Large intestine (tissue), 3 donors: ENCODE data around the gene GAS2L1. TPM values are rescaled to one million over a fixed set of nuclear protein-coding genes. Genes with fewer than 3 reads are reported as not detected.
A peak's percentile ranks its signal among the peaks of the same experiment; 100 is the strongest.

Source experiments
- DNase-seq, 2 donors: peaks; one replicate each; pipeline versions ENCODE4 v3.0.0 to v3.0.0-alpha.2; 2013
- H3K27ac ChIP-seq: one replicate; pipeline ENCODE4 v1.5.1; 2013; ENCODE audit warnings: low read length
- H3K27me3 ChIP-seq: 2 replicates; pipeline ENCODE4 v1.6.1; 2013; ENCODE audit warnings: low read length; ENCODE audit not compliant: control insufficient read depth, insufficient read depth
- H3K36me3 ChIP-seq: 2 replicates; pipeline ENCODE4 v1.6.1; 2013; ENCODE audit warnings: low read length; ENCODE audit not compliant: control insufficient read depth, insufficient read depth
- H3K4me1 ChIP-seq: one replicate; pipeline ENCODE4 v1.6.1; 2013; ENCODE audit warnings: low read length; ENCODE audit not compliant: control insufficient read depth, insufficient read depth
- H3K4me3 ChIP-seq: one replicate; pipeline ENCODE4 v1.5.1; 2013; ENCODE audit warnings: low read length
- H3K9me3 ChIP-seq: one replicate; pipeline ENCODE4 v1.6.1; 2013; ENCODE audit warnings: mild to moderate bottlenecking, low read depth, low read length, moderate library complexity; ENCODE audit not compliant: control insufficient read depth
- WGBS: methylation state at CpG from one replicate; pipeline ENCODE4 v1.1.5; 2013; ENCODE audit warnings: low lambda C conversion rate; ENCODE audit not compliant: insufficient coverage; 5-methylcytosine and 5-hydroxymethylcytosine counted together
- polyA plus RNA-seq: library from polyadenylated mRNA; unstranded; fragments of 120-200 nt; gene quantifications from one replicate; pipeline ENCODE4 v1.2.1, GENCODE V29; 2013

GAS2L1 gene
- polyA plus RNA-seq, 1 donor = 6.1 TPM

DNA sequence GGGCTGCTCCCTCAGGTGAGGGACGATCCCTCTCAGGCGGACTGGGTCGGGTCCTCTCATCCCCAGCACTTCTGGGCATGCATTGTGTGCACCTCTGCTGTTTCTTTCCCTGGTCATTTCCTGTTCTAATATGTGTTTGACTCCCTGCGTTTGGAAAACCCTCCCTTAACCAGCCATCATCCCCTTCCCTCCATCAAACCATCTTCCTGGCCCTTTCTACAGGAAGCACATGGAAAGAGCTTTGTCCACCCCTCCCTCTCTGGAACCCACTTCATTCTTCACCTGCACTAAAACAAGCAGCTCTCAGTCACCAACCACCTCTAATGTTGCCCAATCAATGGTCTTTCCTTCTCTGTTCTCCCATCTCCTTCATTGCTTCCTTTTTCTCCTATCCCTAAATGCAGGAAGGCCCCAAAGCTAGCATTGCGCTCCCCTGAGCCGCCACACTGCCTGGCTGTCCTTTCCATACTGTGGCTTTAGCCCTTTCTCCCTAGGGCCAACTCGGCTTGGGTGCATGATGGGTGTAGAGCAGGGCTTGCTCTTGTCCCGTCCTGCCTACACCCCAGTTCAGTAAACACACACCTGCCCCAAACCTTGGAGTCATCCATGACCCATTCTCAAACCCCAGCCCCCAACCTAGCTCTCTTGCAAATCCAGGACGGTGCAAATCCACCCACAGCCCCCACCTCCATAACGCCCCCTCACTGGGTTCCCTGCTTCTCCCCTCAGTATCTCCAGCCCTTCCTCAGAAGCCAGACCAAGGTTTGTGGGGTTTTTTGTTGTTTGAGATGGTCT is 5.4 kb upstream of the GAS2L1 start:
- Histone ChIP-seq H3K4me3 (no peak overlapping the region), H3K9me3 (no peaks in the 10 kb centered on the region), H3K4me1 (peaks cover 10% of the 10 kb centered on the region), H3K27me3 (no peaks in the 10 kb centered on the region), H3K36me3 (peaks cover 55% of the 10 kb centered on the region), H3K27ac (no peak overlapping the region)
- no peak for DNase-seq
- WGBS = no CpG with 5 or more reads among the region's 10 CpGs

- DNase-seq = no peak
- Histone ChIP-seq H3K27me3 (no peaks in the 10 kb centered on the region), H3K36me3 (peaks cover 46% of the 10 kb centered on the region), H3K4me3 (no peak overlapping the region), H3K4me1 (peaks cover 12% of the 10 kb centered on the region), H3K9me3 (no peaks in the 10 kb centered on the region), H3K27ac (no peak overlapping the region)
- WGBS = no CpG with 5 or more reads among the region's 17 CpGs
Observed at GRCh38 chr22:29301716-29302401, 4.6 kb upstream of the GAS2L1 start.

- Histone ChIP-seq H3K9me3 (no peaks in the 10 kb centered on the region), H3K36me3 (peaks cover 41% of the 10 kb centered on the region), H3K4me3 (no peak overlapping the region), H3K27ac (no peak overlapping the region), H3K27me3 (no peaks in the 10 kb centered on the region), H3K4me1 (peaks cover 14% of the 10 kb centered on the region)
- DNase-seq = no peak
- no CpG with 5 or more reads among the region's 2 CpGs for WGBS
Observed at GRCh38 chr22:29302402-29302680, 4.1 kb upstream of the GAS2L1 start.

DNA sequence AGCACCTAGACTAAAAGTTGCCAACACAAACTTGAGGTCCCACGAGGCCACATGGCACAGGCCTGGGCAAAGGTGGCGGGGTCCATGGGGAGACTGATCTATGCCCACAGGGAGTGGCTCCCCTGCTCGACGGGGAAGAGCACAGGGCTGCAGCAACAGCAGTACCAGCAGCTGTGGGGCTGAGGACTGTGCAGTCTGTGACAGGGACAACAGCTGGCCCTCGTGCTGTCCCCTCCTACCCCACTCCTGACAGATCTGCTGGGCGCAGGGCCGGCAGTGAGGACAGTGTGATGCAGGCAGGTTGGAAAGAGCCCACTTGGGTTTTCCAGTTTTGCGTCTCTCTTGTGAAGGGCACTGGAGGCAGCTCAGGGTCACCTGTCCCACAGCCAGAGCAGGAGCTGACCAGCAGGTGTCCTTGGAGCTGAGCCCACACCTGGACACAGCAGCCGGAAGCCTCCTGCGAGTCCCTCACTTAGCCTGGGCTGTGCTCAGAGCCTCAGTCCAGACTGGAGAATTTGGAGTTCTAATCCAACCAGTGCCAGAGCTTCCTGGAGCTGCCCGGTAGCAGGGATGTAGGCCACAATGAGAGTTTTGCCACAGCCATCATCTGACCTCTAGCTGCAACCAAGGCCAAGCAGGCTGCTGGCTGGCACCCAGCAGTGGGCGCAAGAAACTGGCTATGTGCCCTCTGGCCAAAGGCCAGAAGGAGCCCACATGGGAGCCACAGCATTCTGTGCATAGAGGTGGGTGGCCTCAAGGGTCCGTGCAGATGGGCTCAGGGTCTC is 3.6 kb upstream of the GAS2L1 start:
- Histone ChIP-seq H3K27me3 (no peaks in the 10 kb centered on the region), H3K4me1 (peaks cover 19% of the 10 kb centered on the region), H3K27ac (no peak overlapping the region), H3K36me3 (peaks cover 36% of the 10 kb centered on the region), H3K9me3 (no peaks in the 10 kb centered on the region), H3K4me3 (no peak overlapping the region)
- WGBS = no CpG with 5 or more reads among the region's 13 CpGs
- no peak for DNase-seq

DNA sequence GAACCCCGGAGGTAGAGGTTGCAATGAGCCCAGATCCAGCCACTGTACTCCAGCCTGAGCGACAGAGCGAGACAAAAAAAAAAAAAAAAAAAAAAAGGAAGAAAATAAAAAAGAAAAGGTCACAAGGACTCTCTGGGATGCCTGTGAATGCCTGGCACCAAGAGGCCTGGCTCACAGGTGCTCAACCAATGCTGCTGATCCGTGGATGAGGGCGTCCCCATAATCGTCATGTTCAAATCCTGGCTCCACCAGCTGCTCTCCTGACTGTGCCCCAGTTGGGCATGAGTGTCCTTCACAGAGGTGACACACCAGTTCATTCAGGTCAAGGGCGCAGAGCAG is 645 bp upstream of the GAS2L1 start:
- H3K27me3 ChIP-seq = no peaks in the 10 kb centered on the region
- peaks cover 9% of the 10 kb centered on the region for H3K36me3 ChIP-seq
- WGBS = no CpG with 5 or more reads among the region's 7 CpGs
- no peak overlapping the region for H3K27ac ChIP-seq
- H3K4me3 ChIP-seq = peak overlapping the region; percentile 76
- H3K9me3 ChIP-seq = no peaks in the 10 kb centered on the region
- DNase-seq = no peak
- H3K4me1 ChIP-seq = peaks cover 38% of the 10 kb centered on the region

DNA sequence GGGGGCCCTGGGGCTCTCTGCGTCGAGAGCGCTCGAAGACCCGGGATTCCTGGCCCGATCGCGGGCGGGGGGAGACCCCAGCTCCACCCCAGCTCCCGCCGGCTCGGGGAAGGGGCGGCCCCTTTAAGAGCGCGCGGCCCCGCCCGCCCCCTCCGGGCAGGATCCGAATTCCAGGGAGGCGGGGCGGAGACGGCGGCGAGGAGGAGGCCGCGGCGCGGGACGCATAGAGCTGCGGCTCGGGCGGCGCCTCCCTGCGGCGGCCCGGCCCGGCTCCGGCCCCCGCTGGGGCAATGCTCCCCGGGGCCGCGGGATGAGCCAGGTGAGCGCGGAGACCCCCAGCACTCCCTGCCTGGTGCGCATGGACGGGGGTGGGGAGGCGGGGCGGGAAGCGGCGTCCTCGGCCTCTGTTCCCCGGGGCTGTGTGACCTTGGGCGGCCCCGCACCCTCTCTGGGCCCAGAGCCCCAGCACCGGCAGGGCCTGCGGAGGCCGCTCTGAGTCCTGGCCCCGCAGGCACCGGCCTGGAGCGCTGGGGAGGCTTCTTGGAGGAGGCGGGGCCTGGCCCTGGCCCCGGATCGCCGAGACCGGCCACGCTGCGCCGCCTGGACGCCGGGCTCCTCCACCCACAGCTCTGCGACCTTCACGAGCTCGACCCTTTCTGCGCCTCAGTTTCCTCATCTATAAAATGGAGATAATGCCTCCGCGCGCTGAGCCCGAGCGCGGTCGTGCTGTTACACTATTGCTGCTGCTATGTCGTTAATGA is 565 bp downstream of the GAS2L1 start:
- WGBS = no CpG with 5 or more reads among the region's 83 CpGs

DNA sequence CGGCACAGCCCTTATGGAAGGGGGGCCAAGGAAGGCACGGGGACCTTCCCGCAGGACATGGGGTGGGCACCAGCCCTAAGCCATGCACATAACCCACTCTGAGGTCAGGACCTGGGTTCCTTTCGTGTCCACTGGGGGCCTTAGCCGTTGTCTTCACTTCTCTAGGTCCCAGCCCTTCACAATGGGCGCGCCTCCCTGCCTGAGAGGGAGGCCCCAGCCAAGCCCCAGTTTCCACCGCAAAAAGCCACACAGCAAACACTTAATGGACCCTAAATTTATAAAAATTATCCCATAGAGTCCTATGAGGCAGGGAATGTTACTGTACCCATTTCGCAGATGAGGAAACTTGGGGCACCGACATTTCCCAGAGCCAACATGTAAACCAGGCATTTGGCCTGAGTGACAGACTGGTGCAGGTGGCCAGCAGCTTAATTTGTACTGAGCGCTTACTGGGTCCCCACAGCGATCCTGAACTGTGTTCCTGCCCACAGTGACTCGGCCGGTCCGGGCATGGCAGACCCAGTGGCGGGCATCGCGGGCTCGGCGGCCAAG is 1.2 kb downstream of the GAS2L1 start:
- no peak for DNase-seq
- H3K9me3 ChIP-seq = peaks cover 6% of the 10 kb centered on the region
- WGBS = no CpG with 5 or more reads among the region's 20 CpGs

More for the DNA sequence above, 565 bp downstream of the GAS2L1 start:
- peak overlapping the region; percentile 76 for H3K4me3 ChIP-seq
- H3K4me1 ChIP-seq = peaks cover 44% of the 10 kb centered on the region
- H3K9me3 ChIP-seq = peaks cover 4% of the 10 kb centered on the region
- H3K27me3 ChIP-seq = no peaks in the 10 kb centered on the region
- no peak overlapping the region for H3K27ac ChIP-seq
- no peaks in the 10 kb centered on the region for H3K36me3 ChIP-seq
- peak; percentile 54 to 82 for DNase-seq

GRCh38 chr22:29308148-29308790 is 1.8 kb downstream of the GAS2L1 start:
- H3K27me3 ChIP-seq = peaks cover 4% of the 10 kb centered on the region
- no CpG with 5 or more reads among the region's 50 CpGs for WGBS
- no peak for DNase-seq
- H3K4me3 ChIP-seq = no peak overlapping the region
- peaks cover 38% of the 10 kb centered on the region for H3K4me1 ChIP-seq
- H3K9me3 ChIP-seq = peaks cover 6% of the 10 kb centered on the region
- H3K27ac ChIP-seq = no peak overlapping the region
- H3K36me3 ChIP-seq = no peaks in the 10 kb centered on the region

More for the DNA sequence above, 1.2 kb downstream of the GAS2L1 start:
- peak overlapping the region; percentile 76 for H3K4me3 ChIP-seq
- H3K27me3 ChIP-seq = no peaks in the 10 kb centered on the region
- H3K4me1 ChIP-seq = peaks cover 41% of the 10 kb centered on the region
- no peak overlapping the region for H3K27ac ChIP-seq
- no peaks in the 10 kb centered on the region for H3K36me3 ChIP-seq

DNA sequence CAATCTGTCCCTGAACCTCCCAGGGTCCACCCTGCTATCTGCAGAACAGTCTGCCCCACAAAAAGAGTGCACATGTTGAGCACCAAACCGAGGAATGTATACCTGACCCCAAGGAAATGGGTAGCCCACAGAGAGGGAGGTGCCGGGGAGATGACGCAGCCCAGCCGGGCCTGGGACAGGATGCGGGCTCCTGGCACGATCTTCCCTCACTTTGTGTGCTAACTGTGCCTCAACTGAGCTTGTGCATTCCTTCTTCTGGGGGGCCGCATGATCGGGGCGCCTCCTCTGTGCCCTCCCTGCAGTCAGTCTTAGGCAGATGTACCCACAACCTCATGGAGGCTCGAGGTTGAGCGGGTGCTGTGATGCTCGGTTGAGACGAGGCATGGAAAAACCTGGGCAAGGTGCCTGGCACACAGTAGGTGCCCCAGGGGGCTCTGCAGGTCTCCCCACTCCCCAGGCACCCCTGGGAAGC is 2.4 kb downstream of the GAS2L1 start:
- H3K27me3 ChIP-seq = peaks cover 10% of the 10 kb centered on the region
- H3K4me3 ChIP-seq = no peak overlapping the region
- H3K27ac ChIP-seq = no peak overlapping the region
- H3K9me3 ChIP-seq = peaks cover 9% of the 10 kb centered on the region
- no peak for DNase-seq
- H3K36me3 ChIP-seq = no peaks in the 10 kb centered on the region
- H3K4me1 ChIP-seq = peaks cover 41% of the 10 kb centered on the region
- WGBS = no CpG with 5 or more reads among the region's 13 CpGs
